ENCODE results near the gene STARD9.
A peak's percentile ranks its signal among the peaks of the same experiment; 100 is the strongest.
"Not testable (repeated sequence)": the region's sequence is repeated elsewhere in the genome, so short reads cannot be mapped to it uniquely, and the experiment has no call there.

STARD9 gene

DNA sequence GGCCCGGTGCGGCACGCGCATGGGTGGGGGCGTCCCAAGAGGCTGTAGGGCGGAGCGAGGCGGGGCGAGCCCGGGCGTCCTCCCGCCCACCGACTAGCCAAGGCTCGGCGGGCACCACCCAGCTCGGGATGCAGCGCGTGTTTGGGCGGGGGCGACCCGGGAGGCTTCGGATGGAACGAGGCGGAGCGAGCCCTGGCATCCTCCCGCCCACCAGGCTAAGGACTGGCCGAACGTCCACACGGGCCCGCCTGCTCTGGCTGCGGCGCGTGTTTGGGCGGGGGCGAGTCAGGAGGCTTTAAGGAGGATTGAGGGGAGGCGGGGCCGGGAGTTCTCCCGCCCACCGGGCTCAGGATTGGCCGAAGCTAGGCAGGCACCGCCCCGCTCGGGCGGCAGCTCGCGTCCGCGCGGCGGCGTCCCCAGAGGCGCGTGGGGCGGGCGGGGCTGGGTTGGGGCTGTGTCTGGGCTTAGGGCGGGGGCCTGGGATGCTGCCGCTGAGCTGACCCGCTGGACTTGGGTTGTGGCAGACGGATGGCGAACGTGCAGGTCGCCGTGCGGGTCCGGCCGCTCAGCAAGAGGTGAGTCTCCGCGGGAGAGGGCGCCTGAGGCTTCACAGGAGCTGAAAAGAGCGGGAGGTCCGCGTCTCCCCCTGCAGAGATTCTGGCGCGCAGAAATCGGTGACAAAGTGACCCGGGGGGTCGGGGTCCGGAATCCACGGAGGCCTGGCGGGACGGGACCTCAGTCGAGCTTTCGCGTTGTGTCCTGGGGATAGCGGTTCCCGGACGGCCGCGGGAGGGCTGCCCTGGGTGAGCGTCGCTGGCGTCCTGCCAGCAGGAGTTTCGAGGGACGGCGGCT, at the start of gene STARD9:
Gene STARD9 (plus strand): TSS at position 419 of the 852 bp plus-strand sequence. CDS start 110 bp downstream, at position 529.
- Histone ChIP-seq H3K4me3 (peak within 1 kb of the TSS; percentile 88), H3K9me3 (no peaks in the 10 kb centered on the region), H3K4me2 (peak within 1 kb of the TSS; percentile 94), H3K4me1 (peaks cover 50% of the 10 kb centered on the region), H4K20me1 (peaks cover 17% of the 10 kb centered on the region; the same call in 1 of the 2 replicates), H3K9ac (peak within 1 kb of the TSS; percentile 85), H3K36me3 (peaks cover 1% of the 10 kb centered on the region; the same call in 1 of the 2 replicates), H3K27me3 (no peaks in the 10 kb centered on the region), H3K27ac (peak within 1 kb of the TSS; percentile 75)
- TF ChIP-seq Cebpa-rat (IDR thresholded peaks at IDR 0.05), result no peak

DNA sequence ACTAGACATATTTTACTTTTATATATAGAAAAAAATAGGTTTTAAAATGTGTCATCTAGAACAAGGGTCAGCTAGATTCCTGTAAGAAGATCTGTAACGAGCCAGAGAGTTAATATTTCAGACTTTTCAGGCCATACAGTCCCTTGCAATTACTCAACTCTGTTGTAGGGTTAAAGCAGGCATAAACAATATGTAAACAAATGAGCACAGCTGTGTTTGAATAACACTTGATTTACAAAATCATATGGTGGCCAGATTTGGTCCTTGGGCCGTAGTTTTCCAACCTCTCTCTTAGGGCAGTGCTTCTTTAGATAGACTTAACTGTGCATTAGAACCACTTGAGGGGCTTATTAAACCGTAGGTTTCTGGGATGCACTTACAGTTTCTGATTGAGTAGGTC, 46.4 kb upstream of the STARD9 start:
- Histone ChIP-seq H3K36me3 (peaks cover 75% of the 10 kb centered on the region), H3K27me3 (no peaks in the 10 kb centered on the region), H3K4me2 (no peak overlapping the region), H3K4me1 (no peaks in the 10 kb centered on the region), H4K20me1 (no peaks in the 10 kb centered on the region), H3K9me3 (no peaks in the 10 kb centered on the region), H3K27ac (no peak overlapping the region), H3K4me3 (no peak overlapping the region), H3K9ac (no peak overlapping the region)
- TF ChIP-seq Cebpa-rat (IDR thresholded peaks at IDR 0.05), result no peak

DNA sequence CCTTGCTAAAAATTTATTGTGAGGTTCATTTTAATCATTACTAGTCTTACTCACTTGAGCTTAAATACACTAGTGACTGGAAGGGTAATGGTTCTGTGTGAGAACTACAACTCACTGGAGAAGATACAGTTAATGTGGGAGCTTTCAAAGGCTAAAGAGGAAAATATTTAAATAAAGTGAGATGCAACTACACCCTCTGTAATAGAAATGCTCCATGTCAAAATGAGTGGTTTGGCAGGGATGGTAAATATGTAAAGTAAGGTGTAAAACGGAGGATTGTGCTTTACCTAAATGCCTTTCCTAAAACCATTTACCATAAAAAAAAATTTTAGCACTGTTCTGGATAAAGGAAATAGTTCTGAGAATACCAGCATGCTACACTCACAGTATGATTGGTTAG, 42.2 kb upstream of the STARD9 start:
- Histone ChIP-seq H3K27ac (no peak overlapping the region), H3K4me2 (no peak overlapping the region), H3K4me3 (no peak overlapping the region), H3K9ac (no peak overlapping the region), H3K36me3 (peaks cover 89% of the 10 kb centered on the region), H4K20me1 (no peaks in the 10 kb centered on the region), H3K27me3 (no peaks in the 10 kb centered on the region), H3K9me3 (no peaks in the 10 kb centered on the region), H3K4me1 (no peaks in the 10 kb centered on the region)
- no peak for TF ChIP-seq Cebpa-rat (IDR thresholded peaks at IDR 0.05)

DNA sequence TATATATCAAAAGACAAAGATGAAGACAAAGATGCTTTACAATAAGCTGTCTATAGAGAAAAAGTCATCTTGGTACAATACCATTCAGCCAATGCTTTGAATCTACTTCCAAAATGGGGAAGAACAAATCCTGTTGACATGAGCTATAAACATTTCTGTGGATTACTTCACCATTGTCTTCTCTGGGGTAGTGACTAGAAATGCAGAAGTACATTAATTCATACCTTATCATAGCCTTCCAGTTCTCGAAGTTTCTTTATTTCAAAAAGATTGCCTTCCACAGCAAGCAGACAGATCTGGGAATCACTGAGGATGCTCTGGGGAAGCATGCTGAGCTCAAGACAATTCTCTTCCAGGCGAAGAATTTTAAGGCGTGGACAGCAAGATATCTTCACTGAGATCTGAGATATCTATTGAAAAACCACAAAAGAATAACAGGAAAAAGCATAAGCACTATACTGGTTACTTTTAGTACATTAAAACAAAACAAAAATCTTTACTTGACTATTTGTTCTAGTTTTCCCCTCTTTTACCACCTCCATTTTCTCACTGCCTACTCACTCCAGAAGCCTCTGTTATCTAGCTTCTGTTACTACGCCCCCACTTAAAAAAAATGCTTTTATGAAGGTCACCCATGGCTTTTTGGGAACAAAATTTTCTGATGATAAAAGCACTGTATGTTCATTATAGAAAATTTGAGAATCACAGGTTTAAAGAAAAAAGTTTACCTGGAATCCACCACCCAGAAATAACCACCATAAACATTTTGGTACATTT, 30.4 kb upstream of the STARD9 start:
- Histone ChIP-seq H3K36me3 (peaks cover 55% of the 10 kb centered on the region), H3K9ac (no peak overlapping the region), H3K4me2 (no peak overlapping the region)

DNA sequence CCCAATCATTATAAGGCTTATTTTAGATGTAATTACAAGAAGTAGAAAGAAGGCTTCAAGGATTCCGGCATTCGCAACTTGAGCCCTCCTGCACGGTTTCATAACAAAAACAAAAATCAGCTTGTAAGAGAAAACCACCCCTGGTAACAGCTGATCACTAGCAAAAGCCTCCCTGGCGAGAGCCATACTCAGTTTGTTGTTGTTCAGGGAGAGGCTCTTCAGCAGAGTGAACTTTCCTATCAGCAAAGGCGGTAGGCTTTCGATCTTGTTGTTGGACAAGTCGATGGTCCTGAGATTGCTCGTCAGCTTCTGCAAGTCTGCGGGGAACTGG, 27.5 kb upstream of the STARD9 start:
- peak overlapping the region; percentile 87 for H3K4me2 ChIP-seq
- no peaks in the 10 kb centered on the region for H3K27me3 ChIP-seq
- H4K20me1 ChIP-seq, result peaks cover 17% of the 10 kb centered on the region; the same call in 1 of the 2 replicates
- peak overlapping the region; percentile 88 for H3K4me3 ChIP-seq
- H3K9ac ChIP-seq, result peak overlapping the region; percentile 88
- H3K27ac ChIP-seq, result peak overlapping the region; percentile 82
- H3K4me1 ChIP-seq, result peaks cover 44% of the 10 kb centered on the region
- peaks cover 39% of the 10 kb centered on the region for H3K36me3 ChIP-seq
- no peak for TF ChIP-seq Cebpa-rat (IDR thresholded peaks at IDR 0.05)
- H3K9me3 ChIP-seq, result no peaks in the 10 kb centered on the region

More for the DNA sequence above, 30.4 kb upstream of the STARD9 start:
- no peak for TF ChIP-seq Cebpa-rat (IDR thresholded peaks at IDR 0.05)
- no peak overlapping the region for H3K4me3 ChIP-seq
- H3K4me1 ChIP-seq, result peaks cover 31% of the 10 kb centered on the region
- H3K9me3 ChIP-seq, result no peaks in the 10 kb centered on the region
- no peaks in the 10 kb centered on the region for H4K20me1 ChIP-seq
- no peaks in the 10 kb centered on the region for H3K27me3 ChIP-seq
- no peak overlapping the region for H3K27ac ChIP-seq

DNA sequence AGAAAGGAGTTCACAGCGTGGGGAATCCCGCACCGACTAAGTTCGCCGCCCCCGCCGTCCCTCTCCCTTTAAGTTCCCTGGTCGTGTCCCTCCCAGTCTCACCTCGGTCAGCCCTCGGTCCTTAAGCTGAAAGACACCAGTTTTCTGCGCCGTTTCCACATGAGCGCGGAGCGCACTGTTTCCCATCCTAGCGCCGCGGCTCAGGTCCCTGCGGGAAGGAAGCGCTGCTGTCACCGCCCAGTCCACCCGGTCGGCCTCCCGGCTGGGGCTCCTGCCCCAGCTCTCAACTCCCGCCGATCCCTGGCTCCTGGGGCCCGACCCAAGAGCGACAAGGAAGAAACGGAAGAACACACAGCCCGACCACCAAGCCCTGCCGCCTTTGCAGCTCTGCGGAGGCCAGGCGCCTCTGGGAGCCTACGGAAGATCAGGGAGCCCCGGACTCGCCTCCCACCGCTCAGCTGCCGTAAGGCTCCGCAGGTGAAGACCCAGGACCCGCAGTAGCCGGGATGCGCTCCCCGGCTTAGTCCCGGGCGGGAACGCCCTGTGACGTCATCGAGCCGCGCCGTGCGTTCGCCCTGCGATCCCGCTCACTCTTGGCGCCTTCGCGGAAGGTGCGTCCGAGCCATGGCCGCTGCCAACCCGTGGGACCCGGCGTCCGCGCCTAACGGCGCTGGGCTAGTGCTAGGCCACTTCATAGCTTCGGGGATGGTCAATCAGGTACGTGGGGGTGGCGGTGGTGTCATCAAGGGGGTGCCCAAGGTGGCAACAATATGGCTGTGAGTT, 27.0 kb upstream of the STARD9 start, which contains the start of the genes HAUS2 and LRRC57:
Gene HAUS2 (plus strand): TSS at position 590 of the 783 bp plus-strand sequence. CDS start 35 bp downstream, at position 625.
Gene LRRC57 (minus strand): TSS at position 545 of the 783 bp plus-strand sequence. CDS start 359 bp downstream, at position 186.
- H3K9ac ChIP-seq, result peak within 1 kb of the TSS; percentile 88
- peak within 1 kb of the TSS; percentile 88 for H3K4me3 ChIP-seq
- H3K36me3 ChIP-seq, result peaks cover 41% of the 10 kb centered on the region
- peak within 1 kb of the TSS; percentile 82 for H3K27ac ChIP-seq
- H3K4me2 ChIP-seq, result peak within 1 kb of the TSS; percentile 87
- peaks cover 21% of the 10 kb centered on the region for H4K20me1 ChIP-seq
- H3K9me3 ChIP-seq, result no peaks in the 10 kb centered on the region
- peaks cover 44% of the 10 kb centered on the region for H3K4me1 ChIP-seq
- no peaks in the 10 kb centered on the region for H3K27me3 ChIP-seq
- TF ChIP-seq Cebpa-rat (IDR thresholded peaks at IDR 0.05), result no peak

DNA sequence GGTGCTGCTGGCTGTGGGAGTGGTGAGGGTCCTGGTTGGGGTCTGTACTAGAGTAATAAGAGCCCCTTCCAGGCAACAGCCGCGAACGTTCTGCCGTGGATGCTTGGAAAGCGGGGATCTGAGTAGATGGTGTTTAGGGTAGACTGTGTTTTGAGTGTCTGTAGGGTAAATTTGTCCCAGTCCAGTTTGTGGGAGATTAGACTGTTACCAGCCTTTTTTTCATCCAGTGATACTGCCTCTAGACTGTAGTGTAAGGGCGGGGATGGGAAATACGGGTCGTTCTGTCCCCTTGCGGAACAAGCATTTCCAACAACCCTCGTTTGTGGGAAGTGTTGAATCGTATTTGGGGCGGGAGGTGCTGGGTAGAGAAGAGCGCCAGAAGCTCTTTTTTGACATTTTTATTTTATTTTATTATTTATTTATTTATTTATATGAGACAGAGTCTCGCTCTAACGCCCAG, 26.3 kb upstream of the STARD9 start:
- Histone ChIP-seq H4K20me1 (peaks cover 28% of the 10 kb centered on the region), H3K4me1 (peaks cover 44% of the 10 kb centered on the region), H3K36me3 (peaks cover 40% of the 10 kb centered on the region), H3K4me3 (peak overlapping the region; percentile 88), H3K9ac (peak overlapping the region; percentile 88), H3K9me3 (no peaks in the 10 kb centered on the region), H3K27ac (peak overlapping the region; percentile 82), H3K4me2 (peak overlapping the region; percentile 87), H3K27me3 (no peaks in the 10 kb centered on the region)
- TF ChIP-seq Cebpa-rat (IDR thresholded peaks at IDR 0.05), result no peak

DNA sequence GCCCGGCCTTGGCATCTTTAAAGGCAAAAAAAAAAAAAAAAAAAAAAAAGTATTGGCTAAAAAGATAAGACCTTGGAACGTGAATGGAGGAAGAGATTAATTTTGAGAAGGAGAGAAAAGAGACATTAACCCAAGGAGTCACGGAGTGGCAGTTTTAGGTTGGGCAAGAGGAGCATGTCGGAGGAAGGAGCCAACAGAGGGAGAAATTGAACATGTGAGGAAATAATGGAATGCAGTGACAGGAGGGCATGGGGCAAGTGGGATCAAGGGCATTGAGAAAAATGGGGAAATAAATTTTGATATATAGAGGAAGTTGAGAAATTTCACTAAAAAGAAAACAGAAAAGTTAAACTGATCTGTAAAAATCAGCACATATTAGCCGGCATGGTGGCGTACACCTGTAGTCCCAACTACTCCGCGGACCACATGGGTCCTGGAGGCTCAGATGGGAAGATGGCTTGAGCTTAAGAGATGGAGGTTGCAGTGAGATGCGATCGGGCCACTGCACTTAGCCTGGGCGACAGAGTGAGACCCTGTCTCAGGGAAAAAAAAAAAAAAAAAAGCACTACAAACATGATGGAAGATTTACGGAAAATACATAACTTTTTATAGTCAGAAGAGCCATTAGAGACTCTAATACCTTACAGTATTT, 25.5 kb upstream of the STARD9 start:
- Histone ChIP-seq H4K20me1 (peaks cover 36% of the 10 kb centered on the region), H3K9me3 (no peaks in the 10 kb centered on the region), H3K36me3 (peaks cover 38% of the 10 kb centered on the region), H3K9ac (peak overlapping the region; percentile 88), H3K4me1 (peaks cover 44% of the 10 kb centered on the region), H3K4me2 (peak overlapping the region; percentile 87), H3K27me3 (no peaks in the 10 kb centered on the region), H3K4me3 (peak overlapping the region; percentile 88), H3K27ac (peak overlapping the region; percentile 82)
- TF ChIP-seq Cebpa-rat (IDR thresholded peaks at IDR 0.05), result no peak

DNA sequence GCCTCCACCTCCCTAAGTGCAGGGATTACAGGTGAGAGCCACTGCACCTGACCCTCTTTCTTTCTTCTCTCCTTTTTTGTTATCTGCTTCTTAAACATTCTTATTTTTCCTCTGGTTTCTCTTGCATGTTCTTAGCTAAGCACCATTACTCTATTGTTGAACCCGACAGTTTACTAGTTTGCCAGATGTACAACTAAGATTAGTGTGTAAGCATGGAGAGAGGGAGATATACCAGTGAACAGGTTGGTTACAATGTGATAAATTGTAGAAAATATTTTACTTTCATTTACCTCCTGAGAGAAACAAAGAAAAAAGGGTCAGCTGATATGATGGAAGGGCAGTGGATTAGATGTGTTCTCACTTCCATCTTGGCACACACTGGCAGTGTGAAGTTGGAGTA, 21.9 kb upstream of the STARD9 start:
- Histone ChIP-seq H3K27ac (no peak overlapping the region), H3K27me3 (no peaks in the 10 kb centered on the region), H3K4me2 (no peak overlapping the region), H3K36me3 (peaks cover 56% of the 10 kb centered on the region), H4K20me1 (peaks cover 48% of the 10 kb centered on the region), H3K4me1 (peaks cover 19% of the 10 kb centered on the region), H3K9me3 (no peaks in the 10 kb centered on the region; the same call in 1 of the 2 replicates), H3K4me3 (no peak overlapping the region), H3K9ac (no peak overlapping the region; the same call in 1 of the 2 replicates)
- TF ChIP-seq Cebpa-rat (IDR thresholded peaks at IDR 0.05), result no peak

DNA sequence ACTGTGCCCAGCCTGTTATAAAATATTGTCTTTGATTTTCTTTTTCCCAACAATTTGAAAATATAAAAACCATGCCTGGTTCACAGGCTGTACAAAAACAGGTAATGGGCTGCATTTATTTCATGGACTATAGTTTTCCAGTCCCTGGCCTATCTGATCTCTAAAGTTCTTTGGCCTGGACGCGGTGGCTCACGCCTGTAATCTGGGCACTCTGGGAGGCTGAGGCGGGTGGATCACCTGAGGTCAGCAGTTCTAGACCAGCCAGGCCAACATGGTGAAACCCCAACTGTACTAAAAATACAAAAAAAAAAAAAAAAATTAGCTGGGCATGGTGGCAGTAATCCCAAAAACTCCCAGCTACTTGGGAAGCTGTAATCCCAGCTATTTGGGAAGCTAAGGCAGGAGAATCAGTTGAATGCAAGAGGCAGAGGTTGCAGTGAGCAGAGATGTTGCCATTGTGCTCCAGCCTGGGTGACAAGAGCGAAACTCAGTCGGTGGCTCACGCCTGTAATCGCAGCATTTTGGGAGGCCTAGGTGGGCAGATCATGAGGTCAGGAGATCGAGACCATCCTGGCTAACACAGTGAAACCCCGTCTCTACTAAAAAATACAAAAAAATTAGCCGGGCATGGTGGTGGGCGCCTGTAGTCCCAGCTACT, 18.7 kb upstream of the STARD9 start:
- not testable (repeated sequence) for H3K27me3 ChIP-seq, H3K27ac ChIP-seq, H3K4me1 ChIP-seq, H3K9ac ChIP-seq, H3K4me2 ChIP-seq, H3K9me3 ChIP-seq, H3K4me3 ChIP-seq
- H3K36me3 ChIP-seq, result peaks cover 84% of the 10 kb centered on the region
- peaks cover 50% of the 10 kb centered on the region for H4K20me1 ChIP-seq
